Body of pancreas (tissue), 4 donors: ENCODE data around the gene STK32B. TPM values are rescaled to one million over a fixed set of nuclear protein-coding genes. Genes with fewer than 3 reads are reported as not detected.

Source experiments
- ATAC-seq: fragments of 150-250 bp; one replicate; pipeline ENCODE4 v1.9.1; 2016
- DNase-seq, 4 donors: peaks; one replicate each; pipeline ENCODE4 v3.0.0-alpha.2; 2019
- H3K27ac ChIP-seq, 4 donors: fragments of 200-600 bp; sonication (generic); 1 replicate in 3 of 4; 2 replicates in 1 of 4; pipeline versions ENCODE4 v1.5.1 to v1.6.1; 2016 to 2019; ENCODE audit warnings: mild to moderate bottlenecking in 1 of 4, mixed read lengths in 1 of 4, moderate library complexity in 1 of 4
- H3K27me3 ChIP-seq, 2 donors: fragments of 200-600 bp; sonication (generic); one replicate each; pipeline ENCODE4 v1.6.0; 2016; ENCODE audit warnings: mild to moderate bottlenecking in 1 of 2
- H3K36me3 ChIP-seq, 2 donors: fragments of 200-600 bp; sonication (generic); replicated peaks in 1 of 2; 2 replicates each; pipeline ENCODE4 v1.5.1; 2016; ENCODE audit warnings: low read depth in 2 of 2; ENCODE audit not compliant: insufficient read depth in 1 of 2
- H3K4me1 ChIP-seq: fragments of 200-600 bp; sonication (generic); one replicate; pipeline ENCODE4 v1.6.0; 2016
- H3K4me3 ChIP-seq, 2 donors: fragments of 200-600 bp; sonication (generic); 1 replicate in 1 of 2; 2 replicates in 1 of 2; pipeline ENCODE4 v1.5.1; 2016 to 2019
- H3K9me3 ChIP-seq, 3 donors: fragments of 200-600 bp; sonication (generic); 1 replicate in 2 of 3; 2 replicates in 1 of 3; pipeline ENCODE4 v1.5.1; 2016
- POLR2A ChIP-seq, 3 donors: fragments of 450-650 bp; IDR thresholded peaks; one replicate each; pipeline ENCODE4 v1.6.1; 2016; ENCODE audit warnings: antibody characterized with exemption in 3 of 3, mild to moderate bottlenecking in 2 of 3
- WGBS, 2 donors: methylation state at CpG; one replicate each; pipeline ENCODE4 v1.1.5; 2017; 5-methylcytosine and 5-hydroxymethylcytosine counted together
- intact Hi-C: fragments of 100-400 bp; cut with DNase I; formaldehyde crosslinking; loops from one replicate; pipeline ENCODE4 v1.15.1; 2023
- total RNA-seq, 2 donors: library from RNA; depleted of rRNA; stranded (reverse); fragments of >200 nt; gene quantifications; one replicate each; pipeline ENCODE4 v1.1.0, GENCODE V29; 2016
- TF ChIP-seq, protein P1 (sequence below), 7 experiments: fragments of 450-650 bp in 4 of 7; fragments of 200-600 bp in 3 of 7; sonication (generic) in 3 of 7; IDR thresholded peaks; one replicate each; pipeline ENCODE4 v1.5.1; 2016 to 2019; ENCODE audit warnings: antibody characterized with exemption in 7 of 7

STK32B gene
- total RNA-seq, 2 donors from 2014 or later = 1.3 to 4.9 TPM

DNA sequence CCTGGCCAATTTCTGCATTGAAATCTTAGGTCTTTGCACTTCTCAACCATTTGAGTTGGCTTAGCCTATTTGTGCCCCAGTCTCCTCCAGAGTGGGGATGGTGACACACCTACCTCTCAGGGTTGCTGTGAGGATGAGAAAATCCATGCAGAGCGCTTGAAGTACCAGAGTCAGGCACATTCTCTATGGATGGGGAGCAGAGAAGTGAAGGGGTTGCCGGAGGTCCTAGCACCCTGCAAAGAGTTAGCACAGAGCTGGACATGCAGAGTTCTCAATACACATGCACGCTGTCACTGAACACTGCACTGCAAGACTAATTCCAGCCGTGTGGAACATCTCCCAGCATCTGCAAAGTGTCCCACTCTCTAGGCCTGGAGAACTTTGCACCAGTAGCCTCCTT is 2.6 kb upstream of the STK32B start:
- no peaks in the 10 kb centered on the region for H3K9me3 ChIP-seq
- no peak for TF ChIP-seq POLR2A (IDR thresholded peaks at IDR 0.05)
- TF ChIP-seq, protein P1, sequence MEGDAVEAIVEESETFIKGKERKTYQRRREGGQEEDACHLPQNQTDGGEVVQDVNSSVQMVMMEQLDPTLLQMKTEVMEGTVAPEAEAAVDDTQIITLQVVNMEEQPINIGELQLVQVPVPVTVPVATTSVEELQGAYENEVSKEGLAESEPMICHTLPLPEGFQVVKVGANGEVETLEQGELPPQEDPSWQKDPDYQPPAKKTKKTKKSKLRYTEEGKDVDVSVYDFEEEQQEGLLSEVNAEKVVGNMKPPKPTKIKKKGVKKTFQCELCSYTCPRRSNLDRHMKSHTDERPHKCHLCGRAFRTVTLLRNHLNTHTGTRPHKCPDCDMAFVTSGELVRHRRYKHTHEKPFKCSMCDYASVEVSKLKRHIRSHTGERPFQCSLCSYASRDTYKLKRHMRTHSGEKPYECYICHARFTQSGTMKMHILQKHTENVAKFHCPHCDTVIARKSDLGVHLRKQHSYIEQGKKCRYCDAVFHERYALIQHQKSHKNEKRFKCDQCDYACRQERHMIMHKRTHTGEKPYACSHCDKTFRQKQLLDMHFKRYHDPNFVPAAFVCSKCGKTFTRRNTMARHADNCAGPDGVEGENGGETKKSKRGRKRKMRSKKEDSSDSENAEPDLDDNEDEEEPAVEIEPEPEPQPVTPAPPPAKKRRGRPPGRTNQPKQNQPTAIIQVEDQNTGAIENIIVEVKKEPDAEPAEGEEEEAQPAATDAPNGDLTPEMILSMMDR (IDR thresholded peaks at IDR 0.05) = no peak
- intact Hi-C loops = no loop called here
- no peaks in the 10 kb centered on the region for H3K27me3 ChIP-seq
- WGBS, 2 donors = 67 to 84% methylated on average over 4 of the region's 4 CpGs
- DNase-seq = no peak
- H3K4me1 ChIP-seq = peaks cover 16% of the 10 kb centered on the region
- H3K4me3 ChIP-seq = no peak overlapping the region
- ATAC-seq = no peak
- H3K27ac ChIP-seq = no peak overlapping the region
- H3K36me3 ChIP-seq = no peaks in the 10 kb centered on the region

DNA sequence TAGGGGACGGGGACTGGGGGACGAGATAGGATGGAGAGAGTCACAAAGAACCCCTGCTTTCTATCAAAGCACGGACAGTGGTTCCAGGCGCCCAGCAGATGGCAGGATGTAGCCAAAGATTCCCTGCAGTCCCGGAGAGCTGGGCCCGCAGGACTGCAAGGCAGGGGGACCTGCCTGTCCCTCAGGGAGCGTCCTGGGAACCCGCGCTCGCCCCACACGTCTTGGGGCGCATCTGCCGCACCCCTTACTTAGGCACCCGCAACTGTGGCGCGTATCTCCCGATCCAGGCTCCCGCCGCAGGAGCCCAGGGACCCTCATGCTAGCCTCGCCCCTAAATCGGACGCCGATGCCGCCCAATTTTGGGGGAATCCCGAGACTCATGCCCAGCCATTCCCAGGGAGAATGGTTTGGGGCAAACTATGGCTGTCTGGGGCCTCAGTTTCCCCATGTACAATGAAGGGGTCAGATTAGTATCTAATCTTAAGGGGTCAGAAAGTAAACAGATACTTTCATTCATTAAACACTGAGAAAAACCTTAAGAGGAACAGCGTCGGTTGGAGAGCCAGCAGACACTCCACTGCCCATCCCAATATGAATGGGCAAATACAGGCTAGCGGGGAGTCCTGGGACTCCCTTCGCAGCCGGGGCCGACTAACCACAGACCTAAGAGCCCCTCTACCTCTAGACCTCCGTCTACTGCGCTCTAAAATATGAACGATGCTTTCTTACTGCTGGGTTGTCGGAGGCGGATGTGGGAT is 581 bp upstream of the STK32B start:
- TF ChIP-seq, protein P1 (IDR thresholded peaks at IDR 0.05) = peak; percentile 27 to 74 (median 66)
- no peak for TF ChIP-seq POLR2A (IDR thresholded peaks at IDR 0.05)
- DNase-seq (peak; percentile 62 to 76 (median 72)), ATAC-seq (peak; percentile 75)
- intact Hi-C loops = loop anchor here (10.0 kb wide), 1 partner anchor 764 kb away; no protein-coding TSS in a partner anchor
- H3K4me3 ChIP-seq = peak overlapping the region in 1 of 2 donors; percentile 21
- H3K27ac ChIP-seq = peak overlapping the region in 1 of 4 donors; percentile 41
- 1 to 3% methylated on average over 17 to 36 of the region's 36 CpGs for WGBS, 2 donors
- no peaks in the 10 kb centered on the region for H3K27me3 ChIP-seq
- no peaks in the 10 kb centered on the region for H3K9me3 ChIP-seq
- peaks cover 16% of the 10 kb centered on the region for H3K4me1 ChIP-seq
- no peaks in the 10 kb centered on the region for H3K36me3 ChIP-seq

DNA sequence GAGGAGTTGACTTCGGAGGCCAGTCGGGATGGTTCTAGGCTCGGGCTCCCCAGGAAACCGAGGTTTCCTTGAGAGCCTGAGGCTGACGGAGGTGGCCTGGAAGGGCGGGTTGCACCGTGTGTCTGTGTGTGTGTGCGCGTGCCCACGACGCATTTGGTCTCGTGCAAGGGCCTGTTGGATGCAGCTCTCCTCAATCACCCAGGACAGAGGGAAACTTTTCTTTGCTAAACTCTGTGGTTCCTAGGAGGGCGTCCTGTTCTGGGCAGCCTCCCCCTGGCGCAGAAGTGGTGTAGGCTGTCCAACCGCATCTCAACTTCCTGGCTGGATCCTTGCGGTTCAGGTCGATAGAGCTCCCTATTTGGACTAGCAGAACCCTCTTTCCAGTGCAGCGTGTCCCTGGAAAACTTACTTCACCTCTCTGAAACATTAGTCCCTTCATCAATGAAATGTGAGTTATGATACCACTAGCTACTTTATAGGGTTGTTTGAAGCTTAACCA is 973 bp downstream of the STK32B start:
- no peaks in the 10 kb centered on the region for H3K27me3 ChIP-seq
- ATAC-seq = peak; percentile 22
- H3K27ac ChIP-seq = peak overlapping the region in 1 of 4 donors; percentile 41
- intact Hi-C loops = loop anchor here (10.0 kb wide), 1 partner anchor 763 kb away; no protein-coding TSS in a partner anchor
- H3K9me3 ChIP-seq = no peaks in the 10 kb centered on the region
- no peaks in the 10 kb centered on the region for H3K36me3 ChIP-seq
- TF ChIP-seq, protein P1 (IDR thresholded peaks at IDR 0.05) = no peak
- no peak for TF ChIP-seq POLR2A (IDR thresholded peaks at IDR 0.05)
- H3K4me1 ChIP-seq = peaks cover 16% of the 10 kb centered on the region
- DNase-seq = no peak
- H3K4me3 ChIP-seq = no peak overlapping the region
- 21 to 22% methylated on average over 11 to 18 of the region's 18 CpGs for WGBS, 2 donors

DNA sequence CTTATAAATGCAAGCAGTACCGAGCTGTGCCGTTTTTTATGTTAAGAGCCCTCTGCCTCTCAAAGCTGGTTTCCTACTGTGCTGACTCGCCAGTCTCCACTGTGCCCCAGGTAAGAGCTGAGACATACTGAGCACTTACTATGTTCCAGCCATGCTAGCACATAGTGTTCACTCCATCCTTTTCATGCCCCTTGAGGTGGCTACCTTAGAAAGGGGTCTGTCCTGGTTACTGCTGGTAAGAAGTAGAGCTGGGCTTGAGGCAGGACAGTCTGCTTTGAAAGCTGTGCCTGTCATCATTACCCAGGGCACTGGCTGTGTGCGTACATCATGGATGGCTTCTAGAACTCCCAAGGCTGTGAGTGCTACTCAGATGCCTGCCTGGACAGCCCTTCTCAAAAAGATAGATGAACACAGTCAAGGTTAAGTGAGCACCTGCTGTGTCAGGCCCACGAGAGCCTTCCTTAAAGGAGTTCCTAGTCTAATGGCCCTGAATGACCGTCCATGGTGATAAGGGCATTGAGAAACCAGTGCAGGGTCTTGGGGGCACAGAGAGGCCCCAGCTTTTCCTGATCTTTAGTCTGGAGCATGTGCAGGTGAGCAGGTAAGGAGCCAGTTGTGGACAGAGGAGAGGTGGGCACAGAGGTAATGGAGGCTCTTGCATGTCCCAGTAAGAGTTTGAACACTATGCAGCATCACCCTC is 1.6 kb downstream of the STK32B start:
- no peak for DNase-seq
- no peak for ATAC-seq
- TF ChIP-seq, protein P1 (IDR thresholded peaks at IDR 0.05) = no peak
- TF ChIP-seq POLR2A (IDR thresholded peaks at IDR 0.05) = no peak
- intact Hi-C loops = loop anchor here (10.0 kb wide), 1 partner anchor 762 kb away; no protein-coding TSS in a partner anchor
- Histone ChIP-seq H3K9me3 (no peaks in the 10 kb centered on the region), H3K36me3 (no peaks in the 10 kb centered on the region), H3K27ac (no peak overlapping the region), H3K27me3 (no peaks in the 10 kb centered on the region), H3K4me3 (no peak overlapping the region), H3K4me1 (peaks cover 16% of the 10 kb centered on the region)
- WGBS, 2 donors = 63 to 72% methylated on average over 6 of the region's 6 CpGs
